HG03460 (cell line): ENCODE data around the gene NTRK2.

Experiments used
- ATAC-seq: cut with Tn5 transposase; IDR thresholded peaks from one replicate; pipeline ENCODE4 v1.9.1; 2021; ENCODE audit not compliant: unreplicated experiment

Gene NTRK2

GRCh38 chr9:84778570-84778969, 109.0 kb downstream of the NTRK2 start:
- no peak for ATAC-seq

GRCh38 chr9:84779883-84780282, 110.4 kb downstream of the NTRK2 start:
- ATAC-seq, result no peak

GRCh38 chr9:84780385-84780784, 110.9 kb downstream of the NTRK2 start:
- no peak for ATAC-seq

GRCh38 chr9:84781458-84781857, 111.9 kb downstream of the NTRK2 start:
- no peak for ATAC-seq

- ATAC-seq, result no peak
Observed at GRCh38 chr9:84781931-84782866, 112.7 kb downstream of the NTRK2 start.

- no peak for ATAC-seq
Observed at GRCh38 chr9:84785792-84786547, 116.4 kb downstream of the NTRK2 start.

GRCh38 chr9:84788803-84789462, 119.4 kb downstream of the NTRK2 start:
- no peak for ATAC-seq

GRCh38 chr9:84789463-84789830, 119.9 kb downstream of the NTRK2 start:
- no peak for ATAC-seq

GRCh38 chr9:84791643-84792042, 122.1 kb downstream of the NTRK2 start:
- ATAC-seq, result no peak

- no peak for ATAC-seq
Observed at GRCh38 chr9:84793251-84793650, 123.7 kb downstream of the NTRK2 start.

- no peak for ATAC-seq
Observed at GRCh38 chr9:84794981-84795637, 125.6 kb downstream of the NTRK2 start.

GRCh38 chr9:84796404-84796803, 126.9 kb downstream of the NTRK2 start:
- no peak for ATAC-seq

GRCh38 chr9:84799251-84799650, 129.7 kb downstream of the NTRK2 start:
- ATAC-seq, result no peak

- ATAC-seq, result no peak
Observed at GRCh38 chr9:84804951-84805694, 135.6 kb downstream of the NTRK2 start.

GRCh38 chr9:84807431-84807830, 137.9 kb downstream of the NTRK2 start:
- ATAC-seq, result no peak

- no peak for ATAC-seq
Observed at GRCh38 chr9:84807870-84808390, 138.4 kb downstream of the NTRK2 start.

GRCh38 chr9:84808416-84808815, 138.9 kb downstream of the NTRK2 start:
- no peak for ATAC-seq

GRCh38 chr9:84811072-84811750, 141.7 kb downstream of the NTRK2 start:
- no peak for ATAC-seq

GRCh38 chr9:84811751-84812074, 142.2 kb downstream of the NTRK2 start:
- no peak for ATAC-seq

GRCh38 chr9:84812355-84812754, 142.8 kb downstream of the NTRK2 start:
- ATAC-seq, result no peak
